Measurements from ENCODE around the gene SPTSSB. TPM values are rescaled to one million over a fixed set of nuclear protein-coding genes. Genes with fewer than 3 reads are reported as not detected.
A peak's percentile ranks its signal among the peaks of the same experiment; 100 is the strongest.

The SPTSSB gene
- total RNA-seq, 1 experiment from 2014 or later = 15.7 TPM

- ChIA-PET CTCF (no interaction called here), POLR2A (no interaction called here)
- peak; percentile 50; the same call in 1 of the 2 replicates for ATAC-seq
- no peaks in the 10 kb centered on the region for H3K9me3 Mint-ChIP-seq
- 0 out of 2 replicates have a peak, but pooled peaks cover 4% of the 10 kb centered on the region for H3K36me3 Mint-ChIP-seq
- DNase-seq (ENCODE audit: low spot score) = no peak
- peaks cover 7% of the 10 kb centered on the region for H3K4me1 Mint-ChIP-seq
- no peak overlapping the region for H3K4me3 Mint-ChIP-seq
- no peak for TF ChIP-seq ZNF532 (CRISPR knock-in tag; IDR thresholded peaks at IDR 0.05; ENCODE audit: borderline replicate concordance)
- TF ChIP-seq ZNF425 (CRISPR knock-in tag; conservative IDR thresholded peaks at IDR 0.05) = no peak
- TF ChIP-seq ZNF396 (CRISPR knock-in tag; IDR thresholded peaks at IDR 0.05; ENCODE audit: borderline replicate concordance) = no peak
- TF ChIP-seq TP53 (CRISPR knock-in tag; IDR thresholded peaks at IDR 0.05) = no peak
- TF ChIP-seq NFE2L1 (CRISPR knock-in tag; IDR thresholded peaks at IDR 0.05) = no peak
- TF ChIP-seq RELA (CRISPR knock-in tag; IDR thresholded peaks at IDR 0.05; ENCODE audit: borderline replicate concordance) = no peak
- no peak for TF ChIP-seq CREB1 (CRISPR knock-in tag; IDR thresholded peaks at IDR 0.05)
- no peak for TF ChIP-seq ATF2 (CRISPR knock-in tag; IDR thresholded peaks at IDR 0.05; ENCODE audit: borderline replicate concordance, low read depth)
- no peak for TF ChIP-seq ZNF232 (CRISPR knock-in tag; IDR thresholded peaks at IDR 0.05)
- no peak for TF ChIP-seq CDX4 (CRISPR knock-in tag; IDR thresholded peaks at IDR 0.05; ENCODE audit: borderline replicate concordance)
- no peak for TF ChIP-seq SMAD3 (CRISPR knock-in tag; IDR thresholded peaks at IDR 0.05; ENCODE audit: borderline replicate concordance)
- TF ChIP-seq, protein P1, sequence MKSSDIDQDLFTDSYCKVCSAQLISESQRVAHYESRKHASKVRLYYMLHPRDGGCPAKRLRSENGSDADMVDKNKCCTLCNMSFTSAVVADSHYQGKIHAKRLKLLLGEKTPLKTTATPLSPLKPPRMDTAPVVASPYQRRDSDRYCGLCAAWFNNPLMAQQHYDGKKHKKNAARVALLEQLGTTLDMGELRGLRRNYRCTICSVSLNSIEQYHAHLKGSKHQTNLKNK (CRISPR knock-in tag; IDR thresholded peaks at IDR 0.05) = no peak
- no peak for TF ChIP-seq ZBTB21 (CRISPR knock-in tag; IDR thresholded peaks at IDR 0.05; ENCODE audit: borderline replicate concordance)
- TF ChIP-seq MAX (CRISPR knock-in tag; IDR thresholded peaks at IDR 0.05) = no peak
- H3K27me3 Mint-ChIP-seq (ENCODE audit: low read depth) = no peaks in the 10 kb centered on the region
- H3K27ac Mint-ChIP-seq = peak overlapping the region; percentile 8
Observed at GRCh38 chr3:161349529-161350312, 21.6 kb downstream of the SPTSSB start.
